K562 (cell line): ENCODE results near the gene SEH1L. TPM values are rescaled to one million over a fixed set of nuclear protein-coding genes. Genes with fewer than 3 reads are reported as not detected.
A peak's percentile ranks its signal among the peaks of the same experiment; 100 is the strongest.

Experiments used
- ATF6 ChIP-seq: sonication (generic); formaldehyde crosslinking; IDR thresholded peaks from 2 replicates; pipeline ENCODE4 v1.4.0; 2020; ENCODE audit warnings: mild to moderate bottlenecking, missing genetic modification reagents
- E2F1 ChIP-seq: sonication (generic); formaldehyde crosslinking; IDR thresholded peaks from 2 replicates; pipeline ENCODE4 v1.8.1; 2023; ENCODE audit warnings: mild to moderate bottlenecking, missing genetic modification reagents, moderate library complexity
- EGR1 ChIP-seq: fragments of 450-650 bp; conservative IDR thresholded peaks from 2 replicates; pipeline ENCODE4 v1.6.1; 2017; ENCODE audit warnings: mild to moderate bottlenecking
- FOXM1 ChIP-seq, 2 experiments: fragments of 450-650 bp in 1 of 2; sonication (generic) in 1 of 2; formaldehyde crosslinking in 1 of 2; IDR thresholded peaks; 2 replicates each; pipeline versions ENCODE4 v1.6.1 to v1.9.0; 2017 to 2022; ENCODE audit warnings: low read depth in 2 of 2, mild to moderate bottlenecking in 2 of 2, missing genetic modification reagents in 1 of 2, moderate library complexity in 1 of 2
- MBD2 ChIP-seq: sonication (generic); IDR thresholded peaks from 2 replicates; pipeline ENCODE4 v1.6.1; 2016; ENCODE audit warnings: low read depth, borderline replicate concordance
- MEF2A ChIP-seq: IDR thresholded peaks from 2 replicates; pipeline ENCODE4 v1.6.1; 2011; ENCODE audit warnings: low read depth, mild to moderate bottlenecking, low read length, moderate library complexity; ENCODE audit not compliant: control insufficient read depth
- NFRKB ChIP-seq: fragments of 450-650 bp; IDR thresholded peaks from 2 replicates; pipeline ENCODE4 v1.6.1; 2016; ENCODE audit warnings: low read depth
- POLR2G ChIP-seq: fragments of 200-400 bp; formaldehyde crosslinking; IDR thresholded peaks from 2 replicates; pipeline ENCODE4 v1.6.1; 2017; ENCODE audit warnings: low read depth, mild to moderate bottlenecking, antibody characterized with exemption, low read length, moderate library complexity
- TCF7 ChIP-seq: sonication (generic); IDR thresholded peaks from 2 replicates; pipeline ENCODE4 v1.6.1; 2016; ENCODE audit warnings: antibody characterized with exemption, borderline replicate concordance
- ZBED1 ChIP-seq: IDR thresholded peaks from 2 replicates; pipeline ENCODE4 v1.6.1; 2014
- ZFX ChIP-seq: sonication (generic); formaldehyde crosslinking; IDR thresholded peaks from 2 replicates; pipeline ENCODE4 v1.8.0; 2022; ENCODE audit warnings: mild to moderate bottlenecking, missing genetic modification reagents, moderate library complexity
- polyA plus RNA-seq, 8 experiments: library from polyadenylated mRNA; depleted of rRNA in 4 of 8; stranded (reverse) in 5 of 8; unstranded in 3 of 8; fragments of >200 nt; fragmentation: Nextera tagmentation in 2 of 8; fragmentation: Illumina TruSeq in 1 of 8; extraction: Ambion mirVana in 2 of 8; extraction: Trizol in 1 of 8; gene quantifications; 2 replicates each; pipeline versions ENCODE4 v1.2.1 to v1.2.3, GENCODE V29; 2011 to 2014; ENCODE audit warnings: inconsistent platforms in 1 of 8, missing spikeins in 1 of 8
- total RNA-seq, 7 experiments: library from RNA; depleted of rRNA in 6 of 7; stranded (reverse); fragments of >200 nt in 6 of 7; fragmentation: Illumina TruSeq in 2 of 7; extraction: Trizol in 2 of 7; gene quantifications; 2 replicates each; pipeline versions ENCODE4 v1.2.1 to v1.2.3, GENCODE V29; 2011 to 2021; ENCODE audit warnings: low replicate concordance in 1 of 7
- TF ChIP-seq, protein P1 (sequence below): IDR thresholded peaks from 2 replicates; pipeline ENCODE4 v1.6.1; 2014; ENCODE audit warnings: antibody characterized with exemption
- TF ChIP-seq, protein P2 (sequence below), 3 experiments: IDR thresholded peaks in 2 of 3; conservative IDR thresholded peaks in 1 of 3; 2 replicates each; pipeline ENCODE4 v1.5.1; 2011 to 2012; ENCODE audit warnings: low read length in 3 of 3, mild to moderate bottlenecking in 3 of 3, control low read depth in 2 of 3, improper control_type of control experiment in 1 of 3, inconsistent platforms in 1 of 3, low read depth in 1 of 3, mixed read lengths in 1 of 3, moderate library complexity in 1 of 3; ENCODE audit not compliant: insufficient read depth in 2 of 3
- TF ChIP-seq, protein P3 (sequence below): sonication (generic); formaldehyde crosslinking; IDR thresholded peaks from 2 replicates; pipeline ENCODE4 v1.8.1; 2022; ENCODE audit warnings: missing genetic modification reagents
- TF ChIP-seq, protein P4 (sequence below): fragments of 450-650 bp; IDR thresholded peaks from 2 replicates; pipeline ENCODE4 v1.6.1; 2016; ENCODE audit warnings: borderline replicate concordance

SEH1L gene
- total and polyA plus RNA-seq, 9 of the 15 experiments (the other 6 are each of a cell fraction or from before 2014, with no cell fraction given), result 62.2 to 180 (median 108) TPM

DNA sequence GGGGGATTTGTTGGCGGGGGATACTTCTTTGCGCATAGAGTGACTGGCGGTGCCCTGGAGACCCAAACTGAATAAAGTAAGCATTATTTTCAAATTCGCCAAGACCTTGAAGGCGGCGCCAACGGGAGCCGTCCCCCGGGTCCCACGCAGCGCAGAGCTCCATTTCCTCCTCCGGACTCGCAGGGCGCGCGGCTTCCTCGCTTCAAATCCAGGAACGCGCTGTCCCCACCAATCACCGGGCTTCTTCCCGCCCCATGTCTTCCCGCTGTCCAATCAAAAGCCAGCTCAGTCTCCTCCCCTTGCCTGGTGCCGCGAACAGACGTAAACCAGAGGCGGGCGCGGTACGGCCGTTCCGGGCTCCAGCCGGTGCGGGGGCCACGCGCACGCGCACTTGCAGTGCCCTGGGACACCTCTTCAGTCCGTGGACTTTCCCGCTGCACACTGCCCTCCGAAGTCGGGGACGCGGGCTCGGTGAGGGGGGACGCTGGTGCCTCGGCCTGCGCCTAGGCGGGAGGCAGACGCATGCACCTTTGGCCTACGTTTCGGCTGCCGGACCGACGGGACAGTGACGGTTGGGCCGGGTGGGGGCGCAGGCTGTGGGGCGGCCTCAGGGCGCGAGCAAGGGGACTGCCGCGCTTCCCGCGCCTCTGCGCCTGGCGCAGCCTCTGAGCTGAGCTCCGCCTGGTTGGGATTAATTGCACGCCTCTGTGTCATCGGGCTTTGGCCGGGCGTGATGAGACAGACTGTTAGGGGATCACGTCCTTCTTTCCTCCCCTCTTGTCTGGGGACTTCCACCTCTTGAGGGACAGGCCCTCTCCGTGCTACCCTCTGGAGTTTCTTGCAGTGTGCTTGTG is 43.4 kb downstream of the SEH1L start, which contains the start of gene CEP192 (continued):
- TF ChIP-seq TCF7 (peak; percentile 74; the same call in 1 of the 2 replicates), ZFX (CRISPR knock-in tag) (peak; percentile 93), POLR2G (peak; percentile 98), NFRKB (0 out of 2 replicates have a peak, but pooled peaks have one; percentile 57), MEF2A (no peak), EGR1 (peak; percentile 82), FOXM1 (IDR thresholded peaks at IDR 0.05; ENCODE audit: low read depth) (peak; percentile 99), FOXM1 (CRISPR knock-in tag; IDR thresholded peaks at IDR 0.05; ENCODE audit: low read depth) (no peak; the same call in 1 of the 2 replicates), E2F1 (CRISPR knock-in tag) (0 out of 2 replicates have a peak, but pooled peaks have one; percentile 66), ZBED1 (no peak), MBD2 (peak; percentile 94), ATF6 (CRISPR knock-in tag) (peak; percentile 98)
- TF ChIP-seq, protein P1, sequence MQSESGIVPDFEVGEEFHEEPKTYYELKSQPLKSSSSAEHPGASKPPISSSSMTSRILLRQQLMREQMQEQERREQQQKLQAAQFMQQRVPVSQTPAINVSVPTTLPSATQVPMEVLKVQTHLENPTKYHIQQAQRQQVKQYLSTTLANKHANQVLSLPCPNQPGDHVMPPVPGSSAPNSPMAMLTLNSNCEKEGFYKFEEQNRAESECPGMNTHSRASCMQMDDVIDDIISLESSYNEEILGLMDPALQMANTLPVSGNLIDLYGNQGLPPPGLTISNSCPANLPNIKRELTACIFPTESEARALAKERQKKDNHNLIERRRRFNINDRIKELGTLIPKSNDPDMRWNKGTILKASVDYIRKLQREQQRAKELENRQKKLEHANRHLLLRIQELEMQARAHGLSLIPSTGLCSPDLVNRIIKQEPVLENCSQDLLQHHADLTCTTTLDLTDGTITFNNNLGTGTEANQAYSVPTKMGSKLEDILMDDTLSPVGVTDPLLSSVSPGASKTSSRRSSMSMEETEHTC, result no peak
- TF ChIP-seq, protein P2, sequence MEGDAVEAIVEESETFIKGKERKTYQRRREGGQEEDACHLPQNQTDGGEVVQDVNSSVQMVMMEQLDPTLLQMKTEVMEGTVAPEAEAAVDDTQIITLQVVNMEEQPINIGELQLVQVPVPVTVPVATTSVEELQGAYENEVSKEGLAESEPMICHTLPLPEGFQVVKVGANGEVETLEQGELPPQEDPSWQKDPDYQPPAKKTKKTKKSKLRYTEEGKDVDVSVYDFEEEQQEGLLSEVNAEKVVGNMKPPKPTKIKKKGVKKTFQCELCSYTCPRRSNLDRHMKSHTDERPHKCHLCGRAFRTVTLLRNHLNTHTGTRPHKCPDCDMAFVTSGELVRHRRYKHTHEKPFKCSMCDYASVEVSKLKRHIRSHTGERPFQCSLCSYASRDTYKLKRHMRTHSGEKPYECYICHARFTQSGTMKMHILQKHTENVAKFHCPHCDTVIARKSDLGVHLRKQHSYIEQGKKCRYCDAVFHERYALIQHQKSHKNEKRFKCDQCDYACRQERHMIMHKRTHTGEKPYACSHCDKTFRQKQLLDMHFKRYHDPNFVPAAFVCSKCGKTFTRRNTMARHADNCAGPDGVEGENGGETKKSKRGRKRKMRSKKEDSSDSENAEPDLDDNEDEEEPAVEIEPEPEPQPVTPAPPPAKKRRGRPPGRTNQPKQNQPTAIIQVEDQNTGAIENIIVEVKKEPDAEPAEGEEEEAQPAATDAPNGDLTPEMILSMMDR (IDR thresholded peaks at IDR 0.05 in 2 of 3, conservative IDR thresholded peaks at IDR 0.05 in 1 of 3; ENCODE audit: insufficient read depth in 2 of 3, low read depth in 1 of 3, low read length in 3 of 3), result peak in 1 of 3 experiments; percentile 20; a peak in 1 of 6 replicates
- TF ChIP-seq, protein P3, sequence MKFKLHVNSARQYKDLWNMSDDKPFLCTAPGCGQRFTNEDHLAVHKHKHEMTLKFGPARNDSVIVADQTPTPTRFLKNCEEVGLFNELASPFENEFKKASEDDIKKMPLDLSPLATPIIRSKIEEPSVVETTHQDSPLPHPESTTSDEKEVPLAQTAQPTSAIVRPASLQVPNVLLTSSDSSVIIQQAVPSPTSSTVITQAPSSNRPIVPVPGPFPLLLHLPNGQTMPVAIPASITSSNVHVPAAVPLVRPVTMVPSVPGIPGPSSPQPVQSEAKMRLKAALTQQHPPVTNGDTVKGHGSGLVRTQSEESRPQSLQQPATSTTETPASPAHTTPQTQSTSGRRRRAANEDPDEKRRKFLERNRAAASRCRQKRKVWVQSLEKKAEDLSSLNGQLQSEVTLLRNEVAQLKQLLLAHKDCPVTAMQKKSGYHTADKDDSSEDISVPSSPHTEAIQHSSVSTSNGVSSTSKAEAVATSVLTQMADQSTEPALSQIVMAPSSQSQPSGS (CRISPR knock-in tag), result no peak
- TF ChIP-seq, protein P4, sequence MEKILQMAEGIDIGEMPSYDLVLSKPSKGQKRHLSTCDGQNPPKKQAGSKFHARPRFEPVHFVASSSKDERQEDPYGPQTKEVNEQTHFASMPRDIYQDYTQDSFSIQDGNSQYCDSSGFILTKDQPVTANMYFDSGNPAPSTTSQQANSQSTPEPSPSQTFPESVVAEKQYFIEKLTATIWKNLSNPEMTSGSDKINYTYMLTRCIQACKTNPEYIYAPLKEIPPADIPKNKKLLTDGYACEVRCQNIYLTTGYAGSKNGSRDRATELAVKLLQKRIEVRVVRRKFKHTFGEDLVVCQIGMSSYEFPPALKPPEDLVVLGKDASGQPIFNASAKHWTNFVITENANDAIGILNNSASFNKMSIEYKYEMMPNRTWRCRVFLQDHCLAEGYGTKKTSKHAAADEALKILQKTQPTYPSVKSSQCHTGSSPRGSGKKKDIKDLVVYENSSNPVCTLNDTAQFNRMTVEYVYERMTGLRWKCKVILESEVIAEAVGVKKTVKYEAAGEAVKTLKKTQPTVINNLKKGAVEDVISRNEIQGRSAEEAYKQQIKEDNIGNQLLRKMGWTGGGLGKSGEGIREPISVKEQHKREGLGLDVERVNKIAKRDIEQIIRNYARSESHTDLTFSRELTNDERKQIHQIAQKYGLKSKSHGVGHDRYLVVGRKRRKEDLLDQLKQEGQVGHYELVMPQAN, result peak; percentile 75
